GM19043 (cell line): ENCODE measurements around the gene GK2.

Experiments used
- ATAC-seq: cut with Tn5 transposase; IDR thresholded peaks from one replicate; pipeline ENCODE4 v1.9.1; 2021; ENCODE audit warnings: low read depth; ENCODE audit not compliant: unreplicated experiment

GK2 gene

GRCh38 chr4:79390890-79391289, 17.1 kb downstream of the GK2 start:
- no peak for ATAC-seq

GRCh38 chr4:79385641-79386040, 22.4 kb downstream of the GK2 start:
- ATAC-seq: no peak

- no peak for ATAC-seq
These were observed 26.9 kb downstream of the GK2 start for GRCh38 chr4:79381161-79381560.

- ATAC-seq: no peak
These were observed 38.0 kb downstream of the GK2 start for GRCh38 chr4:79370026-79370425.

- no peak for ATAC-seq
These were observed 40.9 kb downstream of the GK2 start for GRCh38 chr4:79367096-79367495.

- no peak for ATAC-seq
These were observed 41.6 kb downstream of the GK2 start for GRCh38 chr4:79366422-79366821.

- no peak for ATAC-seq
These were observed 44.0 kb downstream of the GK2 start for GRCh38 chr4:79364061-79364460.

GRCh38 chr4:79362626-79363025, 45.4 kb downstream of the GK2 start:
- ATAC-seq: no peak

GRCh38 chr4:79360006-79360405, 48.0 kb downstream of the GK2 start:
- no peak for ATAC-seq

GRCh38 chr4:79358438-79358837, 49.6 kb downstream of the GK2 start:
- ATAC-seq: no peak

- ATAC-seq: no peak
These were observed 50.7 kb downstream of the GK2 start for GRCh38 chr4:79357365-79357764.
